SIG-M5 treated with dmso at 0.1 percent for 504 hours (cell line): ENCODE data around the gene CCNJL.
"Not testable (repeated sequence)": the region's sequence is repeated elsewhere in the genome, so short reads cannot be mapped to it uniquely, and the experiment has no call there.

ENCODE experiments used
- DNase-seq: peaks from one replicate; lab custom pipeline; 2025; ENCODE audit not compliant: unreplicated experiment; lab: John Stamatoyannopoulos, UW

The CCNJL gene

DNA sequence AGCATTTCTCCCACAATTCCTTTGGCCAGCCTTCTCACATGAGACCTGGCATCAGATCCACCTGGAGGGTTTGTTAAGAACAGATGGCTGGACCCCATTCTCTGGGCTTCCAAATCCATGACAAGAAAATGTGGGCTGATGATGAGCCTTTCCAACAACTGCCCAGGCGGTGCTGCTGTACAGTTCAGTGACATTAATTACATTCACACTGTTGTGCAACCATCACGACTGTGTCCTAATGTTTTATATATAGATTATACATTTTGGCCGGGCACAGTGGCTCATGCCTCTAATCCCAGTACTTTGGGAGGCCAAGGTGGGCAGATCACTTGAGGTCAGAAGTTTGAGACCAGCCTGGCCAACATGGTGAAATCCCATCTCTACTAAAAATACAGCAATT lies 22.4 kb upstream of the CCNJL start:
- DNase-seq, result not testable (repeated sequence)

DNA sequence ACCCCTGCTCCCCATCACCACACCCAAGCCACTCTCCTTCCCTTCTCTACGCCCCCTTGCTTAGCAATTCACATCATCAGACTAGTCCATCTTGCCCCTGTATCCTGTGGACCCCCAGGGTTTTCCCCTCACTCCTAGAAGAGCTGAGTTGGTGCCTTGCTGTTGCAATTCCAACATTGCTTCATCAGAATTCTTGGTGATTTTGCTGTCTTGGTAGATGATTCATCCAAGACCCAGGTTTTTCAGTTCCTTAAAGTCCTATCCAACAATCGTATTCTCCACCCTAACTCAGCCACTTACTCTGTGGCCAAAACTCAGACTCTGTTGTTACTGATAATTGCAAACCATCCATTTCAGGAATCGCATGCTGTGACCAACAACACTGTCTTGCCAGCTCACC lies 21.4 kb upstream of the CCNJL start:
- peak; percentile 93 for DNase-seq

DNA sequence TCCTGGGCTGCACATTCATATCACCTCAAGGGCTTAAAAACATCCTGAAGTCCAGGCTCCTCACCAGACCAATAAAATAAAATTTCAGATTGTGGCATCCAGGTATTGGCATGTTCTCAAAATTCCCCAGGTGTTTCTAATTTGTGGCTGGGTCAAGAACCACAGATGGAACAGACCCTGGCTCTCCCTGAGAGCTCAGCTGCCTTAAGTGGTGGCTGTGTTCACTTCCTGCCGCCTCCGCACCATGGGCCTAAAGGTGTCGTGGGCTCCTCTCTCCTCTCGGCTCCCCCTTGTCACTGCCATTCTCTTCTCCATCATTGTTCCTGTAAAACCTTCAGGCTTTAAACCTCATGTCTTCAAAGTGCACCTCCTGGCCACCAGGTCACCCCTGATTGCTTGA lies 17.8 kb upstream of the CCNJL start:
- no peak for DNase-seq

DNA sequence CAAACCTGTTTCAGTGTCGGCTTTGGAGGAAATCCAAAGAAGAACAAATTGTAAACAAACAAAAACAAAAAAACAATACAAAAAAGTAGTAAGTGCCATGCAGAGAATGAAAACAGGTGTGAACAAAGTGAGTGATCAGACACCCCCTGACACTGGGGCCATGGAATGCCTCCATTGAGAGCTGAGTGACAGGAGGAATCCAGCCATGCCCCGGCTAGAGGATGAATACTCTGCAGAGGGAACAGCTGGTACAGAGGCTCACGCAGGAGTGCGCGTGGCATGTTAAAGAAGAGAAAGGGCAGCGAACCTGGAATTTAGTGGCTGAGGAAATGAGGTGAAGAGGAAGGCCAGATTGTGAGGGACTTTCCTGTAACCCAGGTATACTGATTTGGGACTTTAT lies 15.5 kb upstream of the CCNJL start:
- no peak for DNase-seq

DNA sequence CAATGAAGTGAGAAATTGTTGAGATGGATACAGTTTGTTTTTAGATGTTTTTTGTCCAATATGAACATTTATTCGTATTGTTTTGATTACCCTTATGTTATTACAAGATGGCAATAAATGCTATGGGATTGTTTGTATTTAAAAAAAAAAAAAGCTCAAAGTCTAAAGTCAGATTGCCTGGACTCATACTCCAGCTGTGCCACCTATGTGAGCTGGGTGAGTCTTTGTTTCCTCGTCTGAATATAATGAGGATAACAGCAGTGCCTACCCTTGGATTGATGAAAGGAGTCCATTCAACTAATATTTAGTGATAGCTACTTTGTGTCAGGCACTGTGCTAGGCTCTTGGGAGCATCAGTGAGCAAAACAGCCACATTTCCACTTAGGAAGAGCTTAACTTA lies 14.6 kb upstream of the CCNJL start:
- DNase-seq, result no peak

DNA sequence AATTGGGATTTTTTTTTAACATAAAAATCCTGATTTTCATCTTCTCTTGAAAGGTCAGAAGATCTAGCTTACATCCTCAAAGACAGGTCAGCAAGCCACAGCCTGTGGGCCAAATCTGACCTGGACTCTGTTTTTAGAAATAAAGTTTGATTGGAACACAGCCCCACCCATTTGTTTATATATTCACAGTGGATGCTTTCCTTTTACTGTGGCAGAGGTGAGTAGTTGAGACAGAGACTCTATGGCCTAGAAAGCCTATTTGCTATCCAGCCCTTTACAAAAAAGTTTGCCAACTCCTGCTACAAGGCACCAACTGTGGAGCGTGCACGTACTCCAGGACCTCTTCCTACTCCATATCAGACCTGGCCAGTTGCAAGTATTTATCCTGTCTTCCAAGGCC lies 13.4 kb upstream of the CCNJL start:
- no peak for DNase-seq

DNA sequence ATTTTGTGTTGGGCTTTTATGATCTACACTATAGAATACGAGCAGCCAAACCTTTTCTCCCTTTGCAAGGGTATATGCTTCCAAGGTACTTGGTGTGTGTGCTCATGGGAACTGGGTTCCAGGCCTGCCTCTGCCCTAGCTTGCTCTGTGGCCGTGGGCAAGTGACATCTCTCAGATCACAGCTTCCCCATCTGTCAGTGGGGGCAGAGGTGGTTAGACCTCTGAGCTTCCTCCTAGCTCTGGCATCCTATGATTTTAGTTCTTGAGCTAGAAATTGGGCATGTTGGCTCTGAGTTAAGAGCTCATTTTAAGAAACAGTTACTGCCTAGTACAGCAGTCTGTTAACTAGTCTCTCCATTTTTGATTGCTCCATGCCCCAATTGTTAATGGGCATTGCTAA lies 12.5 kb upstream of the CCNJL start:
- no peak for DNase-seq

DNA sequence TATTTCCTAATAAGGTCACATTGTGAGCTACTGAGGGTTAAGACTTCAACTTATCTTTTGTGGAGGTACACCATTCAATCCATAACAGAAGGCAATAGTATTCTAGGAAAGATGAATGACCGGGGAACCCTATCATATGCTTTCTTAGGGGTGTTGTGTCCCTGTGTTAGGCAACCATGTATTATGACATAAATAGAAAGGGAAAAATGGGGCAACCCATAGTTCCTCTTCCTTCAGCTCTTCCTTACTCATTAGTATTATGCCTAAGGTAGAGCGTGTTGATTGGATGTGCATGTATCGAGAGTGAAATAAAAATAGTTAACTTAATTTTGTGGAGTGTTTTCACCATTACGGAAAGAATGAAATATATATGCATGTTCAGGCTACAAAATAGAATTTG lies 6.0 kb upstream of the CCNJL start:
- peak; percentile 74 for DNase-seq

DNA sequence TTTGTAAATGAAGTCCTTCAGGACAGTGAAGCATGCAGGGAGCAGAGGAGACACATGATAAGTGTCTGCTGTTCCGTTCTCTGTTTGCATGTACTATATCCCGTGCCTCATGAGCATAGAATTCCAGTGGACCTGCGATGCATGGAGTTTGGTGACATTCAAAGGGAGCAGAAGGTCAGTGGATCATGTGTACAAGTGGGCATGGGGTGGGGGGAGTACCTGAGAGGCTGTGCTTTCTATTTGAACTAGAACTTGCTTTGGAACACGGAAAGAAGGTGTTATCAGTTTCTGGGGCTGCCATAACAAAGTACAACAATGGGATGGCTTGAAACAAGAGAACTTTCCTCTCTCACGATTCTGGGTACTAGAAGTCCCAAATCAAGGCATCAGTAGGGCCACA lies 5.1 kb upstream of the CCNJL start:
- DNase-seq, result no peak

DNA sequence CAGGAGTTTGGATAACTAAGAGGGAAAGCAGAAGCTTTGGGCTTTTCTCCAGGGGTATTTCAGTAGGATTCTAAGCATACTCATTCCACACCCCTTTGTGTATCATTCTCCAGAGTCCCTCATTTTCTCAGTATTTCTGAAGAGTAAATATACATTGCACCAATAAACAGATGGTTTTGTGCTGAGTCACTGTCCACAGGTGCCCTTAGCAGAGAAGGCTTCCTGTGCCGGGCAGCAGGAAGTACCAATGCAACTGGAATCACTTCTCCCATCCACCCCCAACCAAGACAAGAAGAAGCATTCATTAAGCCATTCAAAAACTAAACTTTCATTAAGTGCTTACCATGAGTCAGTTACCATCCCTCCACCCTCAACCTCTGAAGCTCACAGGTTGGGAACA lies 3.6 kb upstream of the CCNJL start:
- peak; percentile 48 for DNase-seq

DNA sequence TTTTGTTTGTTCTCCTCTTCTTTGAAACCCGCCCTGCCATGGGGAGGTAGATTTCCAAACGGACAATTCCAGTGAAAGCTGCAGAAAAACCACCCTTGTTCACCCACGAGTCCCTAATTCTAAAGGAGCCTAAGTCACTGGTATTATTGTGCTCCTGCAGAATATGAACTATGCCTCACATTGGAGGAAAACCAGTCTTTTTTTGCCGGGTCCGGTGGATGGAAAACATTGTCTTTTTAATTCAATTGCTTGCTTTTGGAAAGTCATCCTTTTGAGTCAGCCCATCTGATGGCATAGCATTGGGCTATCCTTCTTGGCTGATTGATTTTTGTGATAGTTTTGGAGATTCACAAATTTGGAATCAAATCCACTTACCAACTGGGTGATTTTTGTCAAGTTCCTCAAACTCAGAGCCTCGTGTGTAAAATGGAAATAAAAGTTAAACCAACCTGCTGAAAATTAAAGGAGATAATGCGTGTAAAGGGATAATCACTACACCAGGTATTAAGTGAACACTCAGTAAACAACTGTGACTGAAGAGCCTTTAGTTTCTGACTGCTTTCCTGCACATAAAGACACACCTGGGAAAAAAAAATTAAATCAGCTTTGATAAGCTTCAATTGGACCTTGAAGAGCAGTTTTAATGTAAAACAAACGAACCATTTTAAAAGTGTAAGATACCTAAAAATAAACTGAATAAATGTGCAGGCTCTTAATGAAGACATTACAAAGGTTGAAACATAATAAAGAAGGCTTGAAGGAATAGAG lies 780 bp upstream of the CCNJL start:
- no peak for DNase-seq

DNA sequence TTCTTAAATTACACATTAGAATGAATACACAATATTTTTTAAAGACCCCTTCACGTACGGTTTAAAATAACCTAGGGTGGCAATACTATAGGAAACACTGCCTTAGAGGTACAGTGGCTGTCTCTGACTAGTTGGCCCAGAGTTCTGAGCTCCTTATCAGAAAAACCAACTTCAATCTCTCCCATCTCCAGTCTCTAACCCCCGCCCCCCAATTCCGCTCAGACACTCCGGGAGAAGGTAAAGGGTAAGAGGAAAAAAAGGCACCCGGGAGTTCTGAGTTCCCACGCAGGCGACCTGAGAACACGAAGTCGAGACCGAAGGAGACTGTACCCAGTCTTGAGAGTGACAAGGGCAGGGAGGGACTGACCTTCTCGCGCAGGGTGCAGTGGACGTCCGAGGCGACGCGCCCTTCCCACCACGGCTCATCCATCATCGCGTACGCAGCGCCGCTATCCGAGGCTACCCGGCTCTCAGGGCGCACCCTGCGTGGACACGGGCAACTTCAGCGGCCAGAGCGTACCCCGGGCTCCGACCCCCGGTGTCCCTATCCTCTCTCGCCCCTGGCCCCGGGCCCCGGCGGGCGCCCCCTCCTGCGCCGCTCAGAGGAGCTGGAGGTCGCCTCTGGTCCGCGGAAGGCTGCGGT lies 752 bp downstream of the CCNJL start:
- no peak for DNase-seq

DNA sequence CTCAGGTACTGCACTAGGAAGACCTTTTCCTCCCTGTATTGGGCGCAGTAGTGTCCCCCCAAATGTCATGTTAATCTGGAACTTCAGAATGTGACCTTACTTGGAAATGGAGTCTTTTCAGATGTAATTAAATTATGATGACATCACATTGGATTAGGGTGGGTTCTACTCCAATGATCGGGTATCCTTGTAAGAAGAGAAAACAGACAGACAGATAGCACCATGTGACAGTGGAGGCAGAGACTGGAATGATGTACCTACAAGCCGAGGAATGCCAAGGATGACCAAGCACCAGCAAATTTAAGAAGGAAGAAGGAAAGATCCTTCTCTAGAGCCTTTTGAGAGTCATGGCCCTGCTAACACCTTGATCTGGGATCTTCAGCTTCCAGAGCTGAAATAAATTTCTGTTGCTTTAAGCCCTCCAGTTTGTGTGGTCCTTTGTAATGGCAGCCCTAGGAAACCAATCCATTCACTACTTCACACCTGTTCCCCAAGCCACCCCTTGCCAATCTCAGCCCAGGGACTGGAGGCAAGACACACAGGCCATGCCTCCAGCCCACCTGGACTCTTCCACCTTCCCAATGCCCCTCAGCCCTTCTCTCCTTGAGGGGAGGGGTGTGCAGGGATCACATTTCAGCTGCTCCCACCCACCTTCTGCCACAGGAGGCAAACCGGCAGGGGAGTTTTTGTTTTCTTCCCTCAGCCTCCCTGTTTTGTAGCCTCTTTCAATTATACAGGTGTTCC lies 1.6 kb downstream of the CCNJL start:
- DNase-seq, result no peak

DNA sequence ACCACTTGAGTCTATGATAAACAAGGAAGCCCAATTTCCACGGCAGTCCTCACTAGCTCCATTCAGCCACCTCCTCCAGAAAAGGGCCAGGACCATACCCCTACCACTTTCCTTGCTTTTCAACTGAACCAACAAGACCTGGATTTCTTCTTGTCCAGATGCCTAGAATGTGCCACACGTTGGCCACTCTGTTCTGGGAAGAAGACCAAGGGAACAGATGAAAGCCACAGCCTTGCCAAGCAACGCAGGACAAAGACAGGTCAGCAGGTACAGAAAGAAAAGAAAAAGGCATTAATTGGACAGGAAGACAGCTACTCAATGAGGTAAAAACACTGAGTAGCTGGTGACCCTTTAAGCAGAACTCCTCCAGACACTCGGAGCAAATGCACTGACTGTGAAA lies 2.2 kb downstream of the CCNJL start:
- no peak for DNase-seq

DNA sequence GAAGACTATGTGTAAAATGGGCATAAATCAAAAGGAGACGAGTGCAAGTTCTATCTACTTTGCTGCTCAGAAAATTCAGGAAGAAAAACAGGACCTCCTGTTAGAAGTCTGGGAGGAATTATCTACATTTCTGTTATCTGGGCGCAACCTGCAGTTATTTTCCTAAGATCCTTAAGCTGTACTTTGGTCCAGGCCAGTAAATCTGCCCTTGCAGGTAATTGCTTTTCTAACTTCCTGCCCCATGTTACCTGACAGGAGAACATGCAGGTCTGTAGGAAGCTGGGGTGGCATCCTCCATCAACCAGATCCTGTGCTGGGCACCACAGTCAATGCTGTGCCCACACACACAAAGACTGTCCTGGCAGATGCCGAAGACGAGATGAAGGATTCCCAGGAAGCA lies 5.7 kb downstream of the CCNJL start:
- no peak for DNase-seq

DNA sequence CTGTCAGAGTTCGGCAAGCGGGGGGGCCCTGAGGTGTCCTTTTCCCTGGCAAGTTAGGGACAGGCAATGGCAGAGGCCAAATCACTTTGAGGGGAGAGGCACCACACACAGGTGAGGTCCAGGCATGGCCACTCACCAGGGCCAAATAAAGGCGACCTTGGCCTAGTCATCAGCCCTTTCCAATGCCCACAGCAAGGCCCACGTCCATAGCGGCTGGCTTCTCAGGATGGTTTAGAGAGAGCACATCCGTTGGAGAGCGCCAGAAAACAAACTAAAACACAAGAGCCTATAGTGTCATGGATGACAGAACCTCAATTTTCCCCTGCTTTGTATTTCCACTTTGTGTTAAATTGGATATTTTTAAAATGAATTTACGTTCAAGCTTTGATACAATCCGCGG lies 7.0 kb downstream of the CCNJL start:
- DNase-seq, result no peak

DNA sequence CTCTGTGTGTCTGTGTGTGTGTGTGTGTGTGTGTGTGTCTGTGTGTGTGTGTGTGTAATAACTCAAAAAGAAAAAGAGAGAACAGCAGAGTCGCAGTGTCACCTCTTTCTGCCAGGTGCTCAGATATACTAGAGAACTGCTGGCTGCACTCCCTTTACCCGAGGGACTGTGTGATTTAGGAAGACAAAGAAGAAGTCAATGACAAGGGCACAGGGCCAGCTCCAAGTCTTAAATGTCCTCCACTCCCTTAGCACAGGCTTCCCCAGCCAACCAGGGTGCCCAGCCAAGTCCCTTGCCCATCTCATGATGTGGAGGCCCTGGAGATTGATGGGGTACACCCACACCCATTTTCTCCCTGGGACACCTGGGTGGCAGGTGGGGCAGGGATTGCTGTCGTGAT lies 8.7 kb downstream of the CCNJL start:
- DNase-seq, result no peak

DNA sequence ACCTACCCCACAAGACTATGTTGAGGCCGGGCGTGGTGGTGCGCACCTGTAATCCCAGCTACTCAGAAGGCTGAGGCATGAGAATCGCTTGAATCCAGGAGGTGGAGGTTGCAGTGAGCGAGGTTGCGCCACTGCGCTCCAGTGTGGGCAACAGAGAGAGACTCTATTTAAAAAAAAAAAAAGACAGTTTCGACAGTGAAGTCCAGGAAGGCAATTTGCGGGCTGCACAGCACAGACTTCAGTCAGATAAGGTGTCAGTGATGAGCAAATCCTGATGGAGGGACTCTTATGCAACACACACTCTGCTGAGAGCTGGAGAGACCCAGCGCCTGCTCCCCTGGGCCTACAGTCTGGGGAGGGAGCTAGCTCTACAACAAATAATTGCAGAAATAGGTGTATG lies 14.2 kb downstream of the CCNJL start:
- peak; percentile 76 for DNase-seq

DNA sequence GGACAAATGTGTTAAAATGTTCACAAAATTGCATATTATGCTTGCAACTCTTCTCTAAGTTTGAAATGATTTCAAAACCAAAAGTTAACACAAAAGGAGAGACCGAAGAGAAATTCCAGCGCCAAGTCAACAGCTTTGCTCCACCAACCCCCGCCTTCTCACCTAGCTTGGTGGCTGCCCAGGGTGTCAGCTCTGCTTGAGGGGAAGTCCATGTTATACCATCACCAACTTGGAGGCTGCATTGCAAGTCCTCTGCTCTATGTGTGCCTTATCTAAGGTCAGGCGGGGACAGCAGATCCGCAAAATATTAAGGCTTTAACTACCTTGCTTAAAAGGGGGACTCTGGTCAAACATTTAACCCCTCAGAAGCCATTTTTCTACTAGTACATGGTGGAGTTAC lies 14.6 kb downstream of the CCNJL start:
- no peak for DNase-seq

DNA sequence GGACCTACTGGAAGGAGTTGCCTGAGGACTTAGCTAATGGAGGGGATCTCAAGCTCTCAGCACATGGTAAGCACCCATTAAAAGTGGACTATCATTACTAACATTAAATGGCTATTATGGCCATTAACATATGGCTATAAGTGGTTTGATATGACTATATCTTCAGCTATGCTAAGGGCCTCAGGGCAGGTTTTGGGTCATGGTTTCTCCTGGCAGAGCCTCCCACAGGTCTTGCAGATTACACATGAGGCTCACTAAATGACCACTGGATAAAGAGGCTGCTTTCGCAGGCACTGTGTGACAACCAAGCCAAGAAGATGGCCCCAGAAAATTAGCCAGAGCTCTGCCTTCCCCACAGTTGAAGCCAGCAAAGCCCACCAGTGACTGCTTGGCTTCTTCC lies 15.4 kb downstream of the CCNJL start:
- DNase-seq, result no peak

DNA sequence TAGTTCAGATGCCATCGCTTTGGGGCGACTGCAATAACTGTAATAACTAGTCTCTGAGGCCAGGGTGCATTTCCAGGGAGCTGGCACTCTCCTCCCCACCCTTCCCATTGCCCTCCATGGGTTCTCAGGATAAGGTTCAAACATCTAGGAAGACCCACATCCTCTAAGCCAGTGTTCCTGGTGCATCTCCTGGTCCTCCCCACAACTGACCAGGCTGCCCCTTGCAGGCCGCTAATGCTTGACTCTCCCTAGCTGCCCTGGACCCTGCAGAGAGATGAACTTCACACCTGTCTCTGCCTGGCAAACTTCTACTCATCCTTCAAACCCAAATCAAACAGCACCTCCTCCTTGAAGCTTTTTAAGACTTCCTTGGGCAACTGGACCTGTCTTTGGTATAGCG lies 15.9 kb downstream of the CCNJL start:
- no peak for DNase-seq

DNA sequence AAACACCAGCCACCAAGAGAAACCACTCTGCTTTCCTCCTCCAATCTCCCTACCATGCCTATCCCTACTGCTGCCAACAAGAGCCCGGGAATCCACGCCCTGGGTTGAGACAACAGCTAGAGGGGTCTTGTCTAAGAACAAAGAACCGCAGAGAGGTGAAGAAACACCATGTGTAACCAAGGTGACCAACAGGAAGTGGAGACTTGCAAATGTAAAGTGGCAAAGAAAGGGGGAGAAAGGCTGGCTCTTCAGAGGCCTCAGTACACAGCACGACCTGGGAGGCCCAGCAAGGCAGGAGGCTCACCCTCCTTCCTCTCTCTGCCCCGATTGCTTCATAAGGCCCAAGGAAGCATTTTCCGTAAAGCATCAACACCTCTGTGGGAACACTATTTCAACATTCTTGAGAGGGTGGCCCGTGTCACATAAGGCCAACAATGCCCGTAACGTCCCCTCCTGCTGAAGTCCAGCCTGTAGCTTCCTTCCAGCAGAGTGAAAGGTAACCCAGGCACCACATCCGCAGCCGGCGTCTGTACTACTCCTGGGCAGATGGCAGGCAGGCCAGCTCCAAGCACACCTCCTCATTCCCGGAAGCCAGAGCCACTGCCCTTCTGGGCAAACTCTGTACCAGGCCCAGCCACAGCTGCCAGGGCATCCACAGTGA lies 18.3 kb downstream of the CCNJL start:
- peak; percentile 64 for DNase-seq
